Liver (tissue), 10 donors: ENCODE results near the gene VAMP7. TPM values are rescaled to one million over a fixed set of nuclear protein-coding genes. Genes with fewer than 3 reads are reported as not detected.
"Not testable (repeated sequence)": the region's sequence is repeated elsewhere in the genome, so short reads cannot be mapped to it uniquely, and the experiment has no call there.

ENCODE experiments used
- DNase-seq: peaks from one replicate; pipeline ENCODE4 v3.0.0-alpha.2; 2017; ENCODE audit warnings: low spot score
- H3K27ac ChIP-seq, 2 donors: one replicate each; pipeline ENCODE4 v1.7.0; 2013; ENCODE audit warnings: inconsistent platforms in 2 of 2, low read length in 2 of 2, control low read depth in 1 of 2, low read depth in 1 of 2, mild to moderate bottlenecking in 1 of 2
- H3K27me3 ChIP-seq, 4 donors: one replicate each; pipeline versions ENCODE4 v1.6.1 to v1.7.0; 2013; ENCODE audit warnings: low read length in 3 of 4, inconsistent platforms in 1 of 4, mild to moderate bottlenecking in 1 of 4, moderate library complexity in 1 of 4; ENCODE audit not compliant: control insufficient read depth in 4 of 4, insufficient read depth in 4 of 4
- H3K36me3 ChIP-seq, 4 donors: one replicate each; pipeline versions ENCODE4 v1.6.1 to v1.7.0; 2013; ENCODE audit warnings: low read length in 3 of 4, mild to moderate bottlenecking in 3 of 4, low read depth in 1 of 4, moderate library complexity in 1 of 4; ENCODE audit not compliant: control insufficient read depth in 4 of 4, insufficient read depth in 3 of 4
- H3K4me1 ChIP-seq, 4 donors: one replicate each; pipeline versions ENCODE4 v1.6.1 to v1.7.0; 2013; ENCODE audit warnings: low read length in 3 of 4, mild to moderate bottlenecking in 3 of 4, moderate library complexity in 1 of 4; ENCODE audit not compliant: control insufficient read depth in 4 of 4, insufficient read depth in 4 of 4
- H3K4me3 ChIP-seq, 3 donors: one replicate each; pipeline versions ENCODE4 v1.6.1 to v1.7.0; 2013; ENCODE audit warnings: low read length in 3 of 3, control low read depth in 1 of 3, low read depth in 1 of 3, mild to moderate bottlenecking in 1 of 3
- H3K9ac ChIP-seq, 2 donors: one replicate each; pipeline ENCODE4 v1.7.0; 2013; ENCODE audit warnings: low read length in 2 of 2, mild to moderate bottlenecking in 2 of 2, moderate library complexity in 2 of 2, control low read depth in 1 of 2, low read depth in 1 of 2
- H3K9me3 ChIP-seq, 4 donors: one replicate each; pipeline versions ENCODE4 v1.6.1 to v1.7.0; 2013; ENCODE audit warnings: low read length in 3 of 4; ENCODE audit not compliant: control insufficient read depth in 4 of 4
- FOXA2 ChIP-seq: IDR thresholded peaks from 2 replicates; pipeline ENCODE4 v1.6.1; 2016; ENCODE audit warnings: antibody characterized with exemption
- NR2F2 ChIP-seq: IDR thresholded peaks from 2 replicates; pipeline ENCODE4 v1.6.1; 2016; ENCODE audit warnings: antibody characterized with exemption
- RXRA ChIP-seq, 2 donors: IDR thresholded peaks; 2 replicates each; pipeline ENCODE4 v1.6.1; 2017 to 2018; ENCODE audit warnings: antibody characterized with exemption in 2 of 2, mild to moderate bottlenecking in 1 of 2
- TAF1 ChIP-seq: conservative IDR thresholded peaks from 2 replicates; pipeline ENCODE4 v1.6.1; 2016; ENCODE audit warnings: antibody characterized with exemption, mild to moderate bottlenecking
- WGBS: extraction: QIAGEN DNeasy Blood & Tissue Kit; methylation state at CpG from one replicate; pipeline ENCODE4 v1.1.7; 2013; 5-methylcytosine and 5-hydroxymethylcytosine counted together
- polyA plus RNA-seq, 2 donors: library from polyadenylated mRNA; stranded (reverse) in 1 of 2; unstranded in 1 of 2; fragments of 200-250 nt in 1 of 2; fragments of >200 nt in 1 of 2; fragmentation: Nextera tagmentation in 1 of 2; extraction: Ambion mirVana in 1 of 2; gene quantifications; one replicate each; pipeline versions ENCODE4 v1.2.1 to v1.2.3, GENCODE V29; 2013 to 2015
- small RNA-seq: library from RNA; depleted of rRNA; stranded (forward); fragments of <200 nt; gene quantifications from one replicate; pipeline ENCODE3, GENCODE V24; 2014
- total RNA-seq, 2 donors: library from RNA; depleted of rRNA; stranded (reverse); fragments of >200 nt; gene quantifications; one replicate each; pipeline ENCODE4 v1.2.3, GENCODE V29; 2014
- donor health status: healthy.
- donor health status: healthy.
- donor health status: healthy.
- donor health status: healthy.
- donor health status: healthy.

The VAMP7 gene
- total and polyA plus RNA-seq, 4 donors = 18.3 to 28.8 (median 22.9) TPM

DNA sequence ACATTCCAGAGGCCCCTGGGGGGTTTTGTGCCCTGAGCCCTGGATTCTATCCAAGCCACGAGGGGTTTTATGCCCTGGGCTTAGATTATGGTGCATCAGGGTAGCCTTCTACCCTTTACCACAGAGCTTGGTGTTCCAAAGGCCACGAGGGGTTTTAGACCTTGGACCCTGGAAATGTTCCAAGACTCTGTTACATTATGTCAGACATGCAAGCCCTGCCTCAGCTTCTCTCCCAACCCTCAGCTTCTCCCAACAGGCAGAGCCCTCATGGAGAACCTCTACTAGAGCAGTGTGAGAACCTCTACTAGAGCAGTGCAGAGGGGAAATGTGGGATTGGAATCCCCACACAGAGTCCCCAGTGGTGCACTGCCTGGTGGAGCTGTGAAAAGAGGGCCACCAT is 105.8 kb downstream of the VAMP7 start:
- not testable (repeated sequence) for H3K27me3 ChIP-seq, H3K4me3 ChIP-seq, H3K27ac ChIP-seq, DNase-seq, H3K36me3 ChIP-seq, H3K4me1 ChIP-seq, H3K9ac ChIP-seq, H3K9me3 ChIP-seq
- WGBS = 17% methylated on average over 2 of the region's 2 CpGs

GRCh38 chrX:155988859-155989258 is 107.7 kb downstream of the VAMP7 start:
- Histone ChIP-seq H3K27ac (no peak overlapping the region), H3K4me3 (no peak overlapping the region), H3K36me3 (no peaks in the 10 kb centered on the region), H3K9ac (no peak overlapping the region), H3K27me3 (peaks cover 0 to 3% (median 0%) of the 10 kb centered on the region in 4 donors), H3K4me1 (no peaks in the 10 kb centered on the region), H3K9me3 (no peaks in the 10 kb centered on the region)
- TF ChIP-seq TAF1 (no peak), NR2F2 (no peak), FOXA2 (no peak), RXRA (IDR thresholded peaks at IDR 0.05) (no peak)
- no peak for DNase-seq
- 77% methylated on average over 4 of the region's 4 CpGs for WGBS

Small RNAs within 50 kb of the gene (small RNA-seq; reads per million reads assigned to genes)
- gene DPH3P2 = not detected

Other genes with a start within 250 kb of the VAMP7 start
- under 1 TPM; 0.05 to 0.08 TPM for gene IL9R, start 116.4 kb downstream of the VAMP7 start, total RNA-seq
- under 1 TPM in 1 of 2 donors, not detected in 1; 0.07 TPM for gene IL9R, start 116.4 kb downstream of the VAMP7 start, polyA plus RNA-seq